ENCODE results near the gene VSTM2B.

Gene VSTM2B

DNA sequence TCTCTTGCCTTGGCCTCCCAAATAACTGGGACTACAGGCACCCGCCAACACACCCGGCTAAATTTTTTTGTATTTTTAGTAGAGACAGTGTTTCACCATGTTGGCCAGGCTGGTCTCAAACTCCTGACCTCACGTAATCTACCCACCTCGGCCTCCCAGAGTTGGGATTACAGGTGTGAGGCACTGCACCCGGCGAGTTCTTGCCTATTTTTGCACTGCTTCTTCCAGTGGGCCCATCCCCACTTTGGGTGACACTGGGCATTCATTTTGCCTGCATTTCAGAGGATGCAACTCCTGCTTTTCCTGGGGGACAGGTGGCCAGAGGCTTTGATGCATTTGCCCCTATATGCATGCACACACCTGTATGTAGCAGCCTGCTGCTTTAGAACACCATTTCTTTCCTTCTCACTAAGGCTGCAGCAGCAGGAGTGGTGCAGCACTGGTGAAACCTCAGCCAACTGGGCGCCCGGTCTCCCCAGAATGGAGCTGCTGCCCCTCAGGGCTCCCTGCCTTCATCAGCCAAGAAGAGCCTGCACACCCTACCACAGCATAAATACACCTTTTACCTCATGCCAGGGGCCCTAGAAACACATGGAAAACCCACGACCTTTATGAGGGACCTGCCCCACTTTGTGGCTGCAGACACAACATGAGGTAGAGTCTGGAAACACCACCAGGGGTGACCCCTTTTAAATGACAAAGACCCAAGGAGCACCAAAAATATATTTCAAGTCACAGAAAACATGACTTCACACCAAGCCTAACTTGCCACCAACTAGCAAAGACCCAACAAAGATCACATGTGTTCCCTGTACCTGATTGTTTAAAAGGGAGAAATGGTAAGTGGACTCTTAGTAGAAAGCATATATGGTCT lies 43.5 kb downstream of the VSTM2B start:
- Histone ChIP-seq H3K4me3 (ENCODE audit: low read length in 2 of 2) (no peak overlapping the region), H3K9ac (ENCODE audit: low read length in 2 of 2) (no peak overlapping the region), H3K9me3 (ENCODE audit: control insufficient read depth in 2 of 2, low read length in 2 of 2) (no peaks in the 10 kb centered on the region), H3K27ac (ENCODE audit: low read length) (no peak overlapping the region), H3K4me1 (ENCODE audit: control insufficient read depth, insufficient read depth, low read length) (no peaks in the 10 kb centered on the region), H3K36me3 (ENCODE audit: control insufficient read depth in 2 of 2, insufficient read depth in 2 of 2, low read length in 2 of 2) (no peaks in the 10 kb centered on the region), H3K27me3 (ENCODE audit: control insufficient read depth in 1 of 2, insufficient read depth in 2 of 2, low read length in 2 of 2) (peaks cover 8 to 21% of the 10 kb centered on the region in 2 donors)

GRCh38 chr19:29571181-29571580 lies 45.4 kb downstream of the VSTM2B start:
- peaks cover 14 to 23% of the 10 kb centered on the region in 2 donors for H3K27me3 ChIP-seq (ENCODE audit: control insufficient read depth in 1 of 2, insufficient read depth in 2 of 2, low read length in 2 of 2)
- H3K27ac ChIP-seq (ENCODE audit: low read length) = no peak overlapping the region
- H3K36me3 ChIP-seq (ENCODE audit: control insufficient read depth in 2 of 2, insufficient read depth in 2 of 2, low read length in 2 of 2) = no peaks in the 10 kb centered on the region
- no peaks in the 10 kb centered on the region for H3K9me3 ChIP-seq (ENCODE audit: control insufficient read depth in 2 of 2, low read length in 2 of 2)
- no peak overlapping the region for H3K9ac ChIP-seq (ENCODE audit: low read length in 2 of 2)
- H3K4me3 ChIP-seq (ENCODE audit: low read length in 2 of 2) = no peak overlapping the region
- H3K4me1 ChIP-seq (ENCODE audit: control insufficient read depth, insufficient read depth, low read length) = no peaks in the 10 kb centered on the region

DNA sequence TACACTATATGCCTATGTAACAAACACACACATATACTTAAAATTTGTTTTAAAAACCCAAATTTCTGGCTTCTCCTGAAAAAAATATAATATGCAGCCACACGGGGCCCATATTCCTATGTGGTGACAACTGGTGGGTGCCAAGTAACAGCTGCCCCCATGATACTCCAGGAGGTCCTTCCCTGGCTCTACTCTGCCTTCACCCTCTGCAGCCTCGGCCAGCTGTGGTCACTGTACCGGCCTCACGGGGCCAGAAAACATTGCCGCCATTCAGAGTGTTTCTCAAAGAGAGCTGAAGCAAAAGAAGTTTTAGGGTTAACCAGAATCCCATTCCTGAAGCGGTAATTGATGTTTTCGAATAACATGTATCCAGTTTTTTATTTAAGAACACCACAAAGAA lies 47.7 kb downstream of the VSTM2B start:
- H3K9me3 ChIP-seq (ENCODE audit: control insufficient read depth in 2 of 2, low read length in 2 of 2) = no peaks in the 10 kb centered on the region
- no peak overlapping the region for H3K9ac ChIP-seq (ENCODE audit: low read length in 2 of 2)
- peaks cover 14 to 22% of the 10 kb centered on the region in 2 donors for H3K27me3 ChIP-seq (ENCODE audit: control insufficient read depth in 1 of 2, insufficient read depth in 2 of 2, low read length in 2 of 2)
- H3K4me3 ChIP-seq (ENCODE audit: low read length in 2 of 2) = no peak overlapping the region
- no peaks in the 10 kb centered on the region for H3K36me3 ChIP-seq (ENCODE audit: control insufficient read depth in 2 of 2, insufficient read depth in 2 of 2, low read length in 2 of 2)
- H3K27ac ChIP-seq (ENCODE audit: low read length) = no peak overlapping the region
- no peaks in the 10 kb centered on the region for H3K4me1 ChIP-seq (ENCODE audit: control insufficient read depth, insufficient read depth, low read length)

GRCh38 chr19:29574510-29574909 lies 48.7 kb downstream of the VSTM2B start:
- no peak overlapping the region for H3K9ac ChIP-seq (ENCODE audit: low read length in 2 of 2)
- no peaks in the 10 kb centered on the region for H3K36me3 ChIP-seq (ENCODE audit: control insufficient read depth in 2 of 2, insufficient read depth in 2 of 2, low read length in 2 of 2)
- H3K27ac ChIP-seq (ENCODE audit: low read length) = no peak overlapping the region
- no peak overlapping the region for H3K4me3 ChIP-seq (ENCODE audit: low read length in 2 of 2)
- H3K27me3 ChIP-seq (ENCODE audit: control insufficient read depth in 1 of 2, insufficient read depth in 2 of 2, low read length in 2 of 2) = peaks cover 14 to 24% of the 10 kb centered on the region in 2 donors
- no peaks in the 10 kb centered on the region for H3K4me1 ChIP-seq (ENCODE audit: control insufficient read depth, insufficient read depth, low read length)
- H3K9me3 ChIP-seq (ENCODE audit: control insufficient read depth in 2 of 2, low read length in 2 of 2) = no peaks in the 10 kb centered on the region

DNA sequence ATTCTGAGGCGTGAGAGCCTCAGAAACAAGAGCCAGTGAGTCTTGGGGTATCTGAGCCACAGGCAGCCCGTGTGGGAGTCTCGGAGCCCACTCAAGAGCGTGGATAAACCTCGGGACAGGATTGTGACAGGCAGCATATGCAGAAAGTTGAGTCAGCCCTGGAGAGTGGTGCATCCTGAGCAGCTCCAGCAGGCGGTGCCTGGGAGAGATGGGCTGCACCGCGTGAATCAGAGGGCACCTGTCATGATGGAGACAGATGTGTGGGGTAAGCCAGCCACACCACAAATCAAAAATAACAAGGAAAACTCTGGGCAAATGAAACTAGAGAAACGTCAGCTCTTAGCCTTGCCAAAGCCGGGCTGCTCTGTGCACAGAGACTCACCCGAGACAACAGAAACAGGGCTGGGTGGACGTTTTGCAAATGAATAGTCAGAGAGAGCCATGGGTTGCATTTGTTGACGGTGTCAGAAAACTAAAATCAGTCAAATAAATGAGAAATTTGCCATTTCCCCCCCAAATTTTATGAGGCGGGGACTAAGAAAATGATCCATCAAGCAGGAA lies 50.3 kb downstream of the VSTM2B start:
- Histone ChIP-seq H3K9ac (ENCODE audit: low read length in 2 of 2) (no peak overlapping the region), H3K36me3 (ENCODE audit: control insufficient read depth in 2 of 2, insufficient read depth in 2 of 2, low read length in 2 of 2) (no peaks in the 10 kb centered on the region), H3K9me3 (ENCODE audit: control insufficient read depth in 2 of 2, low read length in 2 of 2) (no peaks in the 10 kb centered on the region), H3K27me3 (ENCODE audit: control insufficient read depth in 1 of 2, insufficient read depth in 2 of 2, low read length in 2 of 2) (peaks cover 14 to 24% of the 10 kb centered on the region in 2 donors), H3K4me3 (ENCODE audit: low read length in 2 of 2) (no peak overlapping the region), H3K27ac (ENCODE audit: low read length) (no peak overlapping the region), H3K4me1 (ENCODE audit: control insufficient read depth, insufficient read depth, low read length) (no peaks in the 10 kb centered on the region)

- no peaks in the 10 kb centered on the region for H3K9me3 ChIP-seq (ENCODE audit: control insufficient read depth in 2 of 2, low read length in 2 of 2)
- no peak overlapping the region for H3K9ac ChIP-seq (ENCODE audit: low read length in 2 of 2)
- H3K4me3 ChIP-seq (ENCODE audit: low read length in 2 of 2) = no peak overlapping the region
- H3K36me3 ChIP-seq (ENCODE audit: control insufficient read depth in 2 of 2, insufficient read depth in 2 of 2, low read length in 2 of 2) = no peaks in the 10 kb centered on the region
- H3K27me3 ChIP-seq (ENCODE audit: control insufficient read depth in 1 of 2, insufficient read depth in 2 of 2, low read length in 2 of 2) = peaks cover 14 to 24% of the 10 kb centered on the region in 2 donors
- H3K27ac ChIP-seq (ENCODE audit: low read length) = no peak overlapping the region
- H3K4me1 ChIP-seq (ENCODE audit: control insufficient read depth, insufficient read depth, low read length) = no peaks in the 10 kb centered on the region
Measured at GRCh38 chr19:29576761-29577648, 51.2 kb downstream of the VSTM2B start.

DNA sequence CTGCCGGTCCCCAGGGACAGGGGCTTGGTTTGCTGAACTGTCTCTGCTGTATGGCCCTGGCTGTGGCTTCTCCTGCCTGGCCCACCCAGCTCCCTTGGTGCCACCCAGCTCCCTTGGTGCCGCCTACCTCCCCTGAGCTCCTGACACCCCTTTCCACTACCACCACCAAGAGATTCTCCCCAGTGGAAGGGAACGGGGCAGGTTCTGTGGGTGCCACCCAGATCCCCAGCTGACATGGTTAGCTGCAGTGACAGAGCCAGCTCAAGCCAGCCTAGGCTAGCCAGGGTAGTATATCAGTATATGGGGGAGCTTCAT lies 51.8 kb downstream of the VSTM2B start:
- Histone ChIP-seq H3K9me3 (ENCODE audit: control insufficient read depth in 2 of 2, low read length in 2 of 2) (peaks cover 0 to 3% of the 10 kb centered on the region in 2 donors), H3K36me3 (ENCODE audit: control insufficient read depth in 2 of 2, insufficient read depth in 2 of 2, low read length in 2 of 2) (no peaks in the 10 kb centered on the region), H3K4me3 (ENCODE audit: low read length in 2 of 2) (no peak overlapping the region), H3K9ac (ENCODE audit: low read length in 2 of 2) (no peak overlapping the region), H3K27ac (ENCODE audit: low read length) (no peak overlapping the region), H3K4me1 (ENCODE audit: control insufficient read depth, insufficient read depth, low read length) (no peaks in the 10 kb centered on the region), H3K27me3 (ENCODE audit: control insufficient read depth in 1 of 2, insufficient read depth in 2 of 2, low read length in 2 of 2) (peaks cover 14 to 24% of the 10 kb centered on the region in 2 donors)

DNA sequence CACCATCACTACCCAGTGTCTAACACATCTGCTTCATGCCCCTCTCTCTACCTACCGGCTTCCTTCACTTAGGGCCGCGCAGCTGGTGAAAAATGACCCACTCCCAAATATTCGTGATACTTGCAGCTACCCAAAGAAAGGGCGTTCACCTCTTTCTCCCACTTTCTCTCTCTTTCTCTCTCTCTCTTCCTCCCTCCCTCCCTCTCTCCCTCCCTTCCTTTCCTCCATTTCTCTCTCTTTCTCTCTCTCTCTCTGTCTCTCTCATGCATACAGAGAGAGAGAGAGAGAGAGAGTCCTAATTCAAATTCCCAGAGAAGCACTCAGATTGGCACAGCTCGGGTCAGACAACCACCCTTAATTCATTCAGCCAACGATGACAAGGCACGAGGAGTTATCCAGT lies 52.6 kb downstream of the VSTM2B start:
- Histone ChIP-seq H3K27me3 (ENCODE audit: control insufficient read depth in 1 of 2, insufficient read depth in 2 of 2, low read length in 2 of 2) (peaks cover 11 to 25% of the 10 kb centered on the region in 2 donors), H3K4me3 (ENCODE audit: low read length in 2 of 2) (no peak overlapping the region), H3K4me1 (ENCODE audit: control insufficient read depth, insufficient read depth, low read length) (no peaks in the 10 kb centered on the region), H3K27ac (ENCODE audit: low read length) (no peak overlapping the region), H3K9ac (ENCODE audit: low read length in 2 of 2) (no peak overlapping the region), H3K9me3 (ENCODE audit: control insufficient read depth in 2 of 2, low read length in 2 of 2) (peaks cover 0 to 3% of the 10 kb centered on the region in 2 donors), H3K36me3 (ENCODE audit: control insufficient read depth in 2 of 2, insufficient read depth in 2 of 2, low read length in 2 of 2) (no peaks in the 10 kb centered on the region)

GRCh38 chr19:29579308-29579910 lies 53.6 kb downstream of the VSTM2B start:
- no peaks in the 10 kb centered on the region for H3K36me3 ChIP-seq (ENCODE audit: control insufficient read depth in 2 of 2, insufficient read depth in 2 of 2, low read length in 2 of 2)
- peaks cover 11 to 23% of the 10 kb centered on the region in 2 donors for H3K27me3 ChIP-seq (ENCODE audit: control insufficient read depth in 1 of 2, insufficient read depth in 2 of 2, low read length in 2 of 2)
- peaks cover 0 to 3% of the 10 kb centered on the region in 2 donors for H3K9me3 ChIP-seq (ENCODE audit: control insufficient read depth in 2 of 2, low read length in 2 of 2)
- H3K27ac ChIP-seq (ENCODE audit: low read length) = no peak overlapping the region
- no peaks in the 10 kb centered on the region for H3K4me1 ChIP-seq (ENCODE audit: control insufficient read depth, insufficient read depth, low read length)
- no peak overlapping the region for H3K9ac ChIP-seq (ENCODE audit: low read length in 2 of 2)
- no peak overlapping the region for H3K4me3 ChIP-seq (ENCODE audit: low read length in 2 of 2)

DNA sequence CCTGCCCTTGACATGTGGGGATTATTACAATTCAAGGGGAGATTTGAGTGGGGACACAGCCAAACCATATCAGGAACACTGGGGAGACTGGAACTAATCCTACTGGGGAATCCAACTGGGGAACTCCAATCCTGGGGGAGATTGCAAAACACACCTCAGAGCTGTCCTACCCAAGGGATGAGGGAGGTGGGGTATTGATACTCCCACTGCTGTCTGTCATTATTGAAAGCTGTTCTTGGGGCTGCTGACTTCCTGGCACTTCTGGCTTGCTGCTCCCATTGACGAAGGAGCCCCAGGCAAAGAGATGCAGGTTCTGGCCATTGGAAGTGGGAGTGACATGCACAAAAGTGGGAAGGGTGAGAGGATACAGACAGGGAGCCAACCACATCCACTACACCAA lies 55.6 kb downstream of the VSTM2B start:
- Histone ChIP-seq H3K27me3 (ENCODE audit: control insufficient read depth in 1 of 2, insufficient read depth in 2 of 2, low read length in 2 of 2) (peaks cover 0 to 17% of the 10 kb centered on the region in 2 donors), H3K4me3 (ENCODE audit: low read length in 2 of 2) (no peak overlapping the region), H3K4me1 (ENCODE audit: control insufficient read depth, insufficient read depth, low read length) (no peaks in the 10 kb centered on the region), H3K36me3 (ENCODE audit: control insufficient read depth in 2 of 2, insufficient read depth in 2 of 2, low read length in 2 of 2) (no peaks in the 10 kb centered on the region), H3K9me3 (ENCODE audit: control insufficient read depth in 2 of 2, low read length in 2 of 2) (peaks cover 2 to 3% of the 10 kb centered on the region in 2 donors), H3K9ac (ENCODE audit: low read length in 2 of 2) (no peak overlapping the region), H3K27ac (ENCODE audit: low read length) (no peak overlapping the region)

Measured in stomach smooth muscle (tissue), 2 donors.